Kasumi-1 (cell line): ENCODE data around the gene MYO1C.
"Not testable (repeated sequence)": the region's sequence is repeated elsewhere in the genome, so short reads cannot be mapped to it uniquely, and the experiment has no call there.

Source experiments
- DNase-seq, 2 experiments: peaks; one replicate each; lab custom pipeline; 2025; lab: John Stamatoyannopoulos, UW

MYO1C gene, protein sequence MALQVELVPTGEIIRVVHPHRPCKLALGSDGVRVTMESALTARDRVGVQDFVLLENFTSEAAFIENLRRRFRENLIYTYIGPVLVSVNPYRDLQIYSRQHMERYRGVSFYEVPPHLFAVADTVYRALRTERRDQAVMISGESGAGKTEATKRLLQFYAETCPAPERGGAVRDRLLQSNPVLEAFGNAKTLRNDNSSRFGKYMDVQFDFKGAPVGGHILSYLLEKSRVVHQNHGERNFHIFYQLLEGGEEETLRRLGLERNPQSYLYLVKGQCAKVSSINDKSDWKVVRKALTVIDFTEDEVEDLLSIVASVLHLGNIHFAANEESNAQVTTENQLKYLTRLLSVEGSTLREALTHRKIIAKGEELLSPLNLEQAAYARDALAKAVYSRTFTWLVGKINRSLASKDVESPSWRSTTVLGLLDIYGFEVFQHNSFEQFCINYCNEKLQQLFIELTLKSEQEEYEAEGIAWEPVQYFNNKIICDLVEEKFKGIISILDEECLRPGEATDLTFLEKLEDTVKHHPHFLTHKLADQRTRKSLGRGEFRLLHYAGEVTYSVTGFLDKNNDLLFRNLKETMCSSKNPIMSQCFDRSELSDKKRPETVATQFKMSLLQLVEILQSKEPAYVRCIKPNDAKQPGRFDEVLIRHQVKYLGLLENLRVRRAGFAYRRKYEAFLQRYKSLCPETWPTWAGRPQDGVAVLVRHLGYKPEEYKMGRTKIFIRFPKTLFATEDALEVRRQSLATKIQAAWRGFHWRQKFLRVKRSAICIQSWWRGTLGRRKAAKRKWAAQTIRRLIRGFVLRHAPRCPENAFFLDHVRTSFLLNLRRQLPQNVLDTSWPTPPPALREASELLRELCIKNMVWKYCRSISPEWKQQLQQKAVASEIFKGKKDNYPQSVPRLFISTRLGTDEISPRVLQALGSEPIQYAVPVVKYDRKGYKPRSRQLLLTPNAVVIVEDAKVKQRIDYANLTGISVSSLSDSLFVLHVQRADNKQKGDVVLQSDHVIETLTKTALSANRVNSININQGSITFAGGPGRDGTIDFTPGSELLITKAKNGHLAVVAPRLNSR

GRCh38 chr17:1492249-1493206 lies at the start of gene MYO1C:
Gene MYO1C (minus strand): TSS chr17:1492686. CDS start chr17:1492487, 199 bp downstream.
- DNase-seq, result no peak

DNA sequence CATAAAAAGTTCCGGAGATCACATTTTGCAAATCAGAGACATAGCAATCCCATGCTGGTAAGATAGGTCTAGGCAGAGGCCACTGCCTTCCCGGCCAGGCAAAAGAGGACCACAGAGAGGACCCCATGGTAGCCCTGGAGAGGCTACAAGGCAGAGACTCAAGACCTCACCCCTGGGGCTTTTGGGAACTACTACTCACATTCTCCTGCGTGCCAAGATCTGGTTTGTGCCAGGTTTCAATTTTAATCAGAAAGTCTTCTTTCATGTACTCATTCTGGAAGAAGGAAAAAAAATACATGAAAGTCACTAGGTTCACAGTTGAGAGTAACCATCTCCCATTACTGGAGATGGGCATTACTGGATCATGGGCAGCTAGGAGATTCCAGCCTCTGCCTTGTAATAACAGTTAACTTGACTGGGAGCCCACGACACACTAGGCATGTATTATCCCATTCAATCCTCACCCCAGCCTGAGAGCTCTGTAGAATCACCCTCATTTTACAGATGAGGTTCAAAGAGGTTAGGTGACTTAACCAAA lies 49.0 kb upstream of the MYO1C start:
- DNase-seq, result no peak

GRCh38 chr17:1539811-1540210 lies 47.3 kb upstream of the MYO1C start:
- DNase-seq, result no peak

- no peak for DNase-seq
Measured at GRCh38 chr17:1535737-1536136, 43.3 kb upstream of the MYO1C start.

DNA sequence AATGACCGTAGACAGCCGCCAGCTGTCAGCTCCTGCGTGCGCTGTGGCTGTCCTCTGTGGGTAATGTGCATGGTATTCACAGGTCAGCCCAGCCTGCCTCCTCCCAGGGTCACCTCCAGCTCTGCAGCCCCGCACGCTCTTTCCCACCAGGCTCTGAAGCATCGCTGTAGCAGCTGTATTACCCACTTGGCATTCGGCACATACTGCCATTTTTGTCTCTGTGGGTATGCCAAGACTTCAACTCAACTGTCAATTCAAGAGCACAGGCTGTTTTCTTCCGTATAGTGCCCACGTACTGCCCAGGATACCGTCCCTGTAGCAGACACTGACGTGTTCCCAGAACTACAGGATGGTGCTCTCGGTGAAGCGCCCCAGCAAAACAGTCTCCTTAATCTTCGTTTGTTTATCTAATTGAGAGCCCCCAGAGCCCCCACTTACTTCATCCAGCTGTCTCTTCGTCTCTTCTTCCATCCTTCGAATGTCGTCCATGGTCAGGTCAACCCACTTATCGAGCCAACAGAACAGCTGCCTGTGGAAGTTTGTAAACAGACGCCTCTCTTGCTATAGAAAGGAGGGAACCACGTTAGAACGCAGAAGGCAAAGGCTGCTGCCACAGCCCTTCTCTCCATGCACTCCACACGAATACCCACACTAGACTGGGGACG lies 41.3 kb upstream of the MYO1C start:
- DNase-seq, result no peak

DNA sequence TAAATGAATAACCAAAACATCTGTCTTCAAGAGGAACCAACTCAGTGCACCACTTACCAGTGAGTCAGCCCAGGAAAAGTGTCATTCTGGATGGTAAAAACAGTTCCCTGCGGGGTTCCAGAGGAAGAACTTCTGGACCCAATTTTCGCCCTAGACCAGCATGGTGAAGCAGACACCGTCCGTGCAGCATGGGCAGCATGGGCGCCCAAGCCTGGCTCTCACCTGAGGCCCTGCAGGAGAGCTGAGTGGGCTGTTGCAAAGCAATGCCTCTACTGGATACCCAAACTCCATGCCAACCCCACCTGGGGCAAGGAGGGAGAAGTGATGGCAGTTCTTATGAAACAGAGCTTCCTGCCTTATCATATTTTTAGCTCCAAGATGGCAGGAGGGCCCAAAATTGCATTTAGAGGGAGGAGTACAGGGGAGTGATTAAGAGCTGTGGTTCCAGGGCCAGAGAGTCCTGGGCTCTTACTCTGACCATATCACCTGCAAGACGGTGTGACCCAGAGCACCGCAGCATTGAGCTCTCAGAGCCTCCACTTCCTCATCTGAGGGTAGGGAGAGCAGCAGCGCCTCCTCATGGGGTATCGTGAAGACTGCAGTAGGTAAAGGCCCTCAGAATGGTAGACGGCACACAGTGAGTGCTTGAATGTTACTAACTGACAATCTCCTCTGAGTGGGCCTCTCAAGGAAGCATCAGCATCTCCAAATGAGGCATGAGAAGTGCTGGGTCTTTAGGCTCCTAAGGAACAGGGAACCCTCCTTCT lies 40.5 kb upstream of the MYO1C start:
- peak; percentile 25 to 30 for DNase-seq

DNA sequence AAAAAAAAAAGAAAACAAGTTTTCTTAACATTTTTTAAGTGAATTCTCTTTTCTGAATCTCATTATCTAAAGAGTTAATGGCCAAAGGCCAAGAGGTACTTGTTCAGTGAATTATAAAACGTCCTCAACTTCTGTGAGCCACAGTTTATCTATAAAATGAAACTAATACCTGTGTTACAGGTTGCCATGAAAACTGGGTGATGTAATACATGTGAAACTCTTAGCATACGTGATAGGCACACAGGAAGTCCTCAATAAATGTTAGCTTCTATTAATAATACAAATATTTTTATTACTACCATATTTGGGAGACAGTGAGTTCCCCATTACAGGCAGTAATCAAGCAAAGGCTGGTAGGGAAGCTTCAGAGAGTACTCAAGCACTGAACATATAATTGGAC lies 37.4 kb upstream of the MYO1C start:
- DNase-seq, result no peak

DNA sequence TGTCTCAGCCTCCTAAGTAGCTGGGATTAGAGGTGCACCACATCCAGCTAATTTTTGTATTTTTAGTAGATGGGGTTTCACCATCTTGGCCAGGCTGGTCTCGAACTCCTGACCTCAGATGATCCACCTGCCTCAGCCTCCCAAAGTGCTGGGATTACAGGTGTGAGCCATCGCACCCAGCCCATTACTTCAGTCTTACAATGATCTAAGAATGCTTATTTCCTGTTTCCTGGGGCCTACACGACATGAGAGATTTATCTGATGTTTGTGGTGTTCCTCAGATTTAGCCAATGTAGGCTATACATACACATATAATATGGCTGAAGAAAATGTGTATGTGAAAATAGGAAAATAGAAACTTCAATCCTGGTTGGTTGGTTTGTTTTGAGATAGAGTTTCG lies 34.4 kb upstream of the MYO1C start:
- DNase-seq, result not testable (repeated sequence)

GRCh38 chr17:1522626-1523025 lies 30.1 kb upstream of the MYO1C start:
- no peak for DNase-seq

DNA sequence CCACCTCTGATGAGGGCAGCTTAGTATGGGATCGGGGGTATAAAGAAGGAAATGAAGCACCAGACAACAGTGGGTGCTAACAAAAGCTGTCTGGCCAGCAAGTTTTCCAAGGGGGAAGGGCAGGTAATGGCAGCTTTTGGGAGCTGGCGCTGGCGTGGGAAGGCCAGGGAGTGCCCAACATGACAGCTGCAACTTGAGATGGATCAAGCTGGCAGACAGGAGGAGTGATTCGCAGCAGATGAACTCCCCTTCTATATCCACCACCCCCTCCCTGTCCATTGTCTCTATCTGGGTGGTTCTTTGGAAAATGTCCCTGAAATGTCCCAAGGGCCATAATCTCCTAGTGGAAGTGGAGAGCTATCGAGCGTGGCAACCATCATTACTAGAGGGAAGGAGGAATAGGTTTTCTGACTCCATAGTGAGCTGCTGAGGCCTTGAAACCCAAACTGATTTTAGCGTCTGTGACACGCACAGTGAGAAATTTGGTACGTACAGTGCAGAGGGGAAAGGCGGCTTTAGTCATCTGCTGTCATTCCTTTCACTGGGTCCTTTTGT lies 28.7 kb upstream of the MYO1C start:
- no peak for DNase-seq

- no peak for DNase-seq
Measured at GRCh38 chr17:1519678-1520077, 27.2 kb upstream of the MYO1C start.

DNA sequence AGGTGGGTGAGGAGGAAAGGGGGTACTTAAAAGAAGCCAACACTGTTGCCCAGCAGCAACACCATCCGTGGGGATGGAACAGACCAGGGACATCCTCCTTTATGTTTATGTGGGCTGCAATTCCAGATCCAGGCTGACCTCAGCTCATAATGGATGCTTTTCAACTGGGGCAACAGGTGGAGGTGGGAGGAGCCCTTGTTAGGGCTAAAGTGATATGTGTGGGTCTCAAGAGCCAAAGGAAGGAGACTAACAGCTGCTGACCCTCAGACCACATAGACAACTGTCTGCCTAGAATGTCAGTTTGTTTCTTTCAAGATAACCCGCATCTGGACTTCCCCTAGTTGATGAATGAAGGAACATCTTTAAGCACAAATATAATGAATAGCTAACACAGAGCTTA lies 25.9 kb upstream of the MYO1C start:
- DNase-seq, result no peak

- DNase-seq, result peak; percentile 73 to 86
Measured at GRCh38 chr17:1516388-1517161, 24.1 kb upstream of the MYO1C start, which contains the start of gene INPP5K. Gene INPP5K (minus strand): TSS chr17:1516612. CDS start chr17:1516499, 113 bp downstream.

DNA sequence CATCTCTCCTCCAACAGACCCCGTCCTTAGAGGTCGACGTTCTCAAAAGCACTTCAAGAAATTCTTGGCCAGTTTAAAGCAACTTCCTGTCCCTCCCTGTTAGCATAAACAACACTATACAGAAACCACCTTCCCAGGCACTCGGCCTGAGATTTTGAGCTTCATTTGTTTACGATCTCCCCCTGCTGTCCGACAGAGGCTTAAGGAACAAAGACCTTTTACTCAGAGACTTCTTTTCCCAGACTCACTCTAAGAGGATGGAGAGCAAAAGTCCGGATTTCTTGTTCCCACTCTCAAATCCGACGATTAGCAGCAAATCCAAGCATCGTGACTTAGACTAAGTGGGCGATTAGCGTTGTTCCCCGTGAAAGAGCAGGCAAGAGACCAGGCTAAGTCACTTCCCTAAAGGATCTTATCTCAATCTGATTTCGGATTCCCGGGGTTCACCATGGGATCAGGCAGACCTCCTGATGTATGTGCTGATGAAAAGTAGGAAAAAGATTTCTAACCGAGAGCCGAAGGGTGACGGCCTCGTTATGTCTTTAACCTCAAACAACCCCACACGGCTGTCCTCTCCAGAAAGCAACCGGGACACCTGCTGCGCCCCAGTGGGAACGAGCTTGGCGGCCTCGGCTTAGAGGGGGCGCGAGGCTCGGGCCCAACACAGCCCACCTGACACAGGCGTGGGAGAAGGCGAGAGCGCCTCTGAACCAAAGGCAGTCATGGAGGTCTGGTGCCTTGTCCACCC lies 23.3 kb upstream of the MYO1C start:
- peak; percentile 52 to 59 for DNase-seq

DNA sequence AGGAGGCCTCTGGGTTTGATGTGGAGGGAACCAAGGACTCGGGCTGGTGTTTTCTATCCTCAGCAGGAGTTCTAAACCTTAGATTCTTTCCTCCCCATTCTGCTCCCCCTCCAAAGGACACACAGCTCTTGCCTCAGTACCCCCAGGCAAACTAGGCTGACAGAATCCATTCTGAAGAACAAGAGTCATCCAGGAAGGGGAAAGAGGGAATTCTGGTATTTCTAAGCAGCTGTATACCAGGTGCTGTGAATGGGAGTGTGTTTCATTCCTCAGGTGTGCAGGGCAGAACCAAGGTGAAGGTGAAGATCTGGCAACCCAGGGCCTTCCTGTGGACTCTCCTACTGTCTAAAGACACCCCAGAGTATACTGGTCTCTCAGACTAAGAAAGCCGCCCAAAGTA lies 19.9 kb upstream of the MYO1C start:
- no peak for DNase-seq

DNA sequence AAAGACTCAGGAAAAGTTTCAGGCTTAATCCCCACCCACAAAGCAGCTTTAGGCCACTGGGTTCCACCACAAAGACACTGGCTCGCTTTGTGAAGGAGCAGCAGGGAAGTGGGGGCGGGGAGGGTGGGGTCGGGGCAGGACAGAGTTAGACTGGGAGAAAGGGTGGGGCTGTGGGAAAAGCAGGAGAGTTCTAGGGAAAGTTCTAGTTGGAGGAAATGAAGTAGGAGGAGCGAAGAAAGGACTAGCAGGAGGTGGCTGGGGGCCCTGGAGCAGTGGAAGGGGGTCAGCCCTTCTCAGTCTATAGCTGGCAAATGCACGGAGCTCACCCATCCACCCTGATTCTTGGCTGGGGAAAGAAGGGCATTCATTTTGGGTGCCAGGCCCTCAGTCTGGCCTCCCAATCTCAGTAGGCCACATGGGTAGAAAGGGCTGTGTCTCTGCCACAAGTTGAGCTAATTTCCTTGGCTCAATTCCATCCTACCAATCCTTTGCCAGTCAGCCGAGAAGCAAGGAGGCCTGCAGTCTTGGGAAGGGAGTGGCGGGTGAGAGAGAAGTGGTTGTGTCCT lies 19.4 kb upstream of the MYO1C start:
- DNase-seq, result no peak

DNA sequence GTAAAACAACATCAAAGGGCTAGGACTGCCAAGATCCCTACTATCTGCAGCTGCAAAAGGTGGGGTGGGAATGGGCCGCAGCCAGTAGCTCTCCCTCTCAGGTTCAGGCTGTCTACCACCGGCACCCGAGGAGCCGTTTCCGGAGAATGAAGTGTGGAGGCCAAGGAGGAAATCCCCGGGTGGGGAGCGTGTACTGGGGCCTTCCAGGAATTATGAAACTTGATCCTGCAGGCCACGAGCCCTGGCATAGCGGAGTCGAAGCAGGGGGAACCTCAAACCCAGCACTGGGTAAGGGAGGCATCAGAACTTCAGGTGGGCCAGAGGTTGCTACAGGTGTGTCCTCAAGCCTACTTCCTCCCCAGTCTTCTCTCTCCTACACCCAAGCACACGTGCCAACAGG lies 18.8 kb upstream of the MYO1C start:
- no peak for DNase-seq
